GM23248 (cell line): ENCODE measurements around the gene FCGBP. TPM values are rescaled to one million over a fixed set of nuclear protein-coding genes. Genes with fewer than 3 reads are reported as not detected.

Experiments
- DNase-seq: peaks from one replicate; pipeline ENCODE4 v3.0.0-alpha.2; 2015
- H2AFZ ChIP-seq: fragments of 200-600 bp; sonication (generic); 2 replicates; pipeline ENCODE4 v1.6.1; 2016; ENCODE audit warnings: antibody characterized with exemption
- H3F3A ChIP-seq: fragments of 200-600 bp; sonication (generic); 2 replicates; pipeline ENCODE4 v1.6.1; 2016; ENCODE audit warnings: mild to moderate bottlenecking, antibody characterized with exemption, mixed run types; ENCODE audit not compliant: insufficient read depth
- H3K27ac ChIP-seq: fragments of 200-600 bp; sonication (generic); 2 replicates; pipeline ENCODE4 v1.5.1; 2016; ENCODE audit warnings: mild to moderate bottlenecking
- H3K27me3 ChIP-seq: fragments of 200-600 bp; sonication (generic); replicated peaks from 2 replicates; pipeline ENCODE4 v1.6.1; 2016; ENCODE audit warnings: mild to moderate bottlenecking; ENCODE audit not compliant: insufficient read depth
- H3K36me3 ChIP-seq: fragments of 200-600 bp; sonication (generic); 2 replicates; pipeline ENCODE4 v1.6.1; 2016; ENCODE audit warnings: low read depth, mild to moderate bottlenecking
- H3K4me1 ChIP-seq: fragments of 200-600 bp; sonication (generic); 2 replicates; pipeline ENCODE4 v1.6.1; 2016; ENCODE audit warnings: mild to moderate bottlenecking; ENCODE audit not compliant: insufficient read depth
- H3K4me2 ChIP-seq: fragments of 200-600 bp; sonication (generic); one replicate; pipeline ENCODE4 v1.6.1; 2016; ENCODE audit warnings: mild to moderate bottlenecking; ENCODE audit not compliant: unreplicated experiment
- H3K4me3 ChIP-seq: fragments of 200-600 bp; sonication (generic); 2 replicates; pipeline ENCODE4 v1.5.1; 2016; ENCODE audit warnings: mild to moderate bottlenecking
- H3K79me2 ChIP-seq: fragments of 200-600 bp; sonication (generic); 2 replicates; pipeline ENCODE4 v1.6.1; 2016; ENCODE audit warnings: mild to moderate bottlenecking; ENCODE audit not compliant: insufficient read depth
- H3K9ac ChIP-seq: fragments of 200-600 bp; sonication (generic); 2 replicates; pipeline ENCODE4 v1.6.1; 2016; ENCODE audit warnings: mild to moderate bottlenecking
- H3K9me2 ChIP-seq: fragments of 200-600 bp; sonication (generic); 2 replicates; pipeline ENCODE4 v1.6.1; 2016; ENCODE audit warnings: mixed run types, mild to moderate bottlenecking, moderate library complexity; ENCODE audit not compliant: insufficient read depth
- H3K9me3 ChIP-seq: fragments of 200-600 bp; sonication (generic); one replicate; pipeline ENCODE4 v1.6.1; 2017; ENCODE audit warnings: low read depth
- H4K20me1 ChIP-seq: fragments of 200-600 bp; sonication (generic); 2 replicates; pipeline ENCODE4 v1.6.0; 2016; ENCODE audit not compliant: insufficient read depth
- EZH2 ChIP-seq: fragments of 200-600 bp; sonication (generic); IDR thresholded peaks from 2 replicates; pipeline ENCODE4 v1.6.1; 2018; ENCODE audit warnings: antibody characterized with exemption, mild to moderate bottlenecking; ENCODE audit not compliant: insufficient read depth, poor library complexity, severe bottlenecking
- EZH2phosphoT487 ChIP-seq: fragments of 200-600 bp; sonication (generic); IDR thresholded peaks from 2 replicates; pipeline ENCODE4 v1.6.1; 2018; ENCODE audit warnings: antibody characterized with exemption, moderate library complexity, mild to moderate bottlenecking, low read depth; ENCODE audit not compliant: insufficient read depth
- WGBS, 2 experiments: methylation state at CpG; one replicate each; pipeline ENCODE4 v1.1.6; 2015 to 2017; ENCODE audit warnings: low lambda C conversion rate in 2 of 2, low coverage in 1 of 2; ENCODE audit errors: missing lambda C conversion rate in 2 of 2; 5-methylcytosine and 5-hydroxymethylcytosine counted together
- in situ Hi-C: fragments of 300-500 bp; cut with MboI; formaldehyde crosslinking; loops from 2 replicates; pipeline ENCODE4 v1.15.0; 2020
- polyA plus RNA-seq: library from polyadenylated mRNA; unstranded; fragments of >200 nt; fragmentation: Nextera tagmentation; extraction: Ambion mirVana; gene quantifications from 2 replicates; pipeline ENCODE4 v1.2.1, GENCODE V29; 2016
- total RNA-seq: library from RNA; depleted of rRNA; stranded (reverse); fragments of >200 nt; shearing (Covaris generic); gene quantifications from 2 replicates; pipeline ENCODE4 v1.2.3, GENCODE V29; 2014

FCGBP gene
- total and polyA plus RNA-seq, 2 experiments from 2014 or later, result not detected

- Histone ChIP-seq H3K4me1 (peaks cover 6% of the 10 kb centered on the region; the same call in 1 of the 2 replicates), H3K9me2 (no peaks in the 10 kb centered on the region), H3K4me3 (no peak overlapping the region), H3K27me3 (no peaks in the 10 kb centered on the region), H3K27ac (no peak overlapping the region), H3F3A (peaks cover 6% of the 10 kb centered on the region; the same call in 1 of the 2 replicates), H3K36me3 (no peaks in the 10 kb centered on the region), H3K4me2 (no peak overlapping the region), H2AFZ (no peak overlapping the region), H3K9ac (no peak overlapping the region), H4K20me1 (no peaks in the 10 kb centered on the region), H3K79me2 (no peaks in the 10 kb centered on the region), H3K9me3 (no peaks in the 10 kb centered on the region)
- DNase-seq, result no peak
- TF ChIP-seq EZH2phosphoT487, result no peak
- TF ChIP-seq EZH2, result no peak
- WGBS, 2 experiments, result 50 to 55% methylated on average over 2 of the region's 2 CpGs
- in situ Hi-C loops, result no loop called here
Observed at GRCh38 chr19:39949026-39949747, 14.8 kb upstream of the FCGBP start.

GRCh38 chr19:39946532-39946931, 12.1 kb upstream of the FCGBP start:
- Histone ChIP-seq H3K9me2 (no peaks in the 10 kb centered on the region), H3K79me2 (no peaks in the 10 kb centered on the region), H3K27ac (no peak overlapping the region), H2AFZ (no peak overlapping the region), H3K4me1 (peaks cover 1% of the 10 kb centered on the region; the same call in 1 of the 2 replicates), H3K9ac (no peak overlapping the region), H4K20me1 (no peaks in the 10 kb centered on the region), H3F3A (peaks cover 6% of the 10 kb centered on the region; the same call in 1 of the 2 replicates), H3K4me3 (no peak overlapping the region), H3K36me3 (no peaks in the 10 kb centered on the region), H3K9me3 (no peaks in the 10 kb centered on the region), H3K4me2 (no peak overlapping the region), H3K27me3 (no peaks in the 10 kb centered on the region; the same call in 1 of the 2 replicates)
- TF ChIP-seq EZH2phosphoT487 (no peak), EZH2 (no peak)
- DNase-seq, result peak; percentile 42
- 46 to 49% methylated on average over 4 of the region's 4 CpGs for WGBS, 2 experiments
- in situ Hi-C loops, result no loop called here

GRCh38 chr19:39943586-39943985, 9.2 kb upstream of the FCGBP start:
- Histone ChIP-seq H3K4me2 (no peak overlapping the region), H2AFZ (no peak overlapping the region), H3K4me3 (no peak overlapping the region), H3K4me1 (no peaks in the 10 kb centered on the region), H3K27ac (no peak overlapping the region), H3K36me3 (no peaks in the 10 kb centered on the region), H3K79me2 (no peaks in the 10 kb centered on the region), H3K9me3 (no peaks in the 10 kb centered on the region), H3K27me3 (peaks cover 5% of the 10 kb centered on the region), H3K9me2 (no peaks in the 10 kb centered on the region), H3F3A (peaks cover 6% of the 10 kb centered on the region; the same call in 1 of the 2 replicates), H3K9ac (no peak overlapping the region), H4K20me1 (no peaks in the 10 kb centered on the region)
- no peak for DNase-seq
- no peak for TF ChIP-seq EZH2phosphoT487
- no peak for TF ChIP-seq EZH2
- 67 to 78% methylated on average over 7 of the region's 7 CpGs for WGBS, 2 experiments
- in situ Hi-C loops, result no loop called here

- no peak overlapping the region for H2AFZ ChIP-seq
- no peak overlapping the region for H3K9ac ChIP-seq
- in situ Hi-C loops, result no loop called here
- H4K20me1 ChIP-seq, result no peaks in the 10 kb centered on the region
- H3K4me3 ChIP-seq, result no peak overlapping the region
- no peaks in the 10 kb centered on the region for H3K9me3 ChIP-seq
- no peak for TF ChIP-seq EZH2phosphoT487
- TF ChIP-seq EZH2, result no peak
- WGBS, 2 experiments, result 13 to 18% methylated on average over 4 of the region's 4 CpGs
- H3F3A ChIP-seq, result peaks cover 6% of the 10 kb centered on the region; the same call in 1 of the 2 replicates
- no peaks in the 10 kb centered on the region for H3K79me2 ChIP-seq
- no peaks in the 10 kb centered on the region for H3K4me1 ChIP-seq
- no peaks in the 10 kb centered on the region for H3K9me2 ChIP-seq
- H3K36me3 ChIP-seq, result no peaks in the 10 kb centered on the region
- no peak overlapping the region for H3K27ac ChIP-seq
- peaks cover 5% of the 10 kb centered on the region for H3K27me3 ChIP-seq
- no peak overlapping the region for H3K4me2 ChIP-seq
- DNase-seq, result no peak
Observed at GRCh38 chr19:39942366-39942730, 7.9 kb upstream of the FCGBP start.
